Mesodermal cell (in vitro differentiated cells): Measurements from ENCODE around the gene AHCYL2.

Experiments used
- H3K27ac ChIP-seq: 2 replicates; pipeline ENCODE4 v1.7.0; 2013; ENCODE audit warnings: mild to moderate bottlenecking, low read depth, low read length, moderate library complexity; ENCODE audit not compliant: severe bottlenecking
- H3K36me3 ChIP-seq: 2 replicates; pipeline ENCODE4 v1.7.1; 2013; ENCODE audit warnings: mild to moderate bottlenecking, low read length, moderate library complexity; ENCODE audit not compliant: control insufficient read depth, insufficient read depth
- H3K4me1 ChIP-seq: one replicate; pipeline ENCODE4 v1.7.1; 2013; ENCODE audit warnings: mild to moderate bottlenecking, low read length; ENCODE audit not compliant: insufficient read depth, control insufficient read depth, poor library complexity, severe bottlenecking
- H3K4me3 ChIP-seq: 2 replicates; pipeline ENCODE4 v1.7.0; 2013; ENCODE audit warnings: low read length, control low read depth, mild to moderate bottlenecking; ENCODE audit not compliant: insufficient read depth, poor library complexity, severe bottlenecking; ENCODE audit errors: extremely low read depth
- H3K9me3 ChIP-seq: 2 replicates; pipeline ENCODE4 v1.7.1; 2013; ENCODE audit warnings: mild to moderate bottlenecking, low read length, moderate library complexity; ENCODE audit not compliant: control insufficient read depth
- WGBS, 2 experiments: methylation state at CpG; one replicate each; pipeline ENCODE4 v1.1.5; 2013; ENCODE audit warnings: missing lambda C conversion rate in 2 of 2; ENCODE audit not compliant: insufficient coverage in 2 of 2; 5-methylcytosine and 5-hydroxymethylcytosine counted together

AHCYL2 gene

GRCh38 chr7:129371487-129371886 is 146.7 kb downstream of the AHCYL2 start:
- H3K27ac ChIP-seq = no peak overlapping the region
- H3K36me3 ChIP-seq = no peaks in the 10 kb centered on the region
- H3K9me3 ChIP-seq = no peaks in the 10 kb centered on the region
- 93 to 100% methylated on average over 2 of the region's 3 CpGs for WGBS, 2 experiments
- H3K4me3 ChIP-seq = no peak overlapping the region
- peaks cover 13% of the 10 kb centered on the region for H3K4me1 ChIP-seq

- Histone ChIP-seq H3K4me1 (no peaks in the 10 kb centered on the region), H3K4me3 (no peak overlapping the region), H3K9me3 (no peaks in the 10 kb centered on the region), H3K27ac (no peak overlapping the region), H3K36me3 (no peaks in the 10 kb centered on the region)
- 83 to 100% methylated on average over 1 of the region's 3 CpGs for WGBS, 2 experiments
Measured at GRCh38 chr7:129373651-129374428, 149.0 kb downstream of the AHCYL2 start.

- Histone ChIP-seq H3K27ac (no peak overlapping the region), H3K36me3 (no peaks in the 10 kb centered on the region), H3K4me3 (no peak overlapping the region), H3K4me1 (no peaks in the 10 kb centered on the region), H3K9me3 (no peaks in the 10 kb centered on the region)
- WGBS, 2 experiments = 66 to 76% methylated on average over 2 of the region's 2 CpGs
Measured at GRCh38 chr7:129375141-129375938, 150.5 kb downstream of the AHCYL2 start.

GRCh38 chr7:129376076-129376777 is 151.4 kb downstream of the AHCYL2 start:
- Histone ChIP-seq H3K4me1 (no peaks in the 10 kb centered on the region), H3K4me3 (no peak overlapping the region), H3K27ac (no peak overlapping the region), H3K9me3 (no peaks in the 10 kb centered on the region), H3K36me3 (no peaks in the 10 kb centered on the region)
- 80 to 83% methylated on average over 1 of the region's 6 CpGs for WGBS, 2 experiments

GRCh38 chr7:129376778-129377700 is 152.2 kb downstream of the AHCYL2 start:
- 95 to 100% methylated on average over 3 to 4 of the region's 6 CpGs for WGBS, 2 experiments
- Histone ChIP-seq H3K4me1 (no peaks in the 10 kb centered on the region), H3K36me3 (no peaks in the 10 kb centered on the region), H3K9me3 (no peaks in the 10 kb centered on the region), H3K4me3 (no peak overlapping the region), H3K27ac (no peak overlapping the region)

GRCh38 chr7:129381710-129382484 is 157.1 kb downstream of the AHCYL2 start:
- H3K36me3 ChIP-seq = no peaks in the 10 kb centered on the region
- H3K9me3 ChIP-seq = no peaks in the 10 kb centered on the region
- peaks cover 5% of the 10 kb centered on the region for H3K4me1 ChIP-seq
- H3K27ac ChIP-seq = no peak overlapping the region
- no peak overlapping the region for H3K4me3 ChIP-seq
- 94 to 96% methylated on average over 6 to 7 of the region's 9 CpGs for WGBS, 2 experiments

GRCh38 chr7:129383542-129384132 is 158.8 kb downstream of the AHCYL2 start:
- Histone ChIP-seq H3K27ac (no peak overlapping the region), H3K36me3 (no peaks in the 10 kb centered on the region), H3K4me3 (no peak overlapping the region), H3K9me3 (no peaks in the 10 kb centered on the region), H3K4me1 (peaks cover 5% of the 10 kb centered on the region)
- WGBS, 2 experiments = 41 to 64% methylated on average over 2 to 3 of the region's 3 CpGs

- WGBS, 2 experiments = no CpG with 5 or more reads among the region's 1 CpG
Measured at GRCh38 chr7:129385116-129385515, 160.3 kb downstream of the AHCYL2 start.

GRCh38 chr7:129385598-129385997 is 160.8 kb downstream of the AHCYL2 start:
- Histone ChIP-seq H3K4me1 (peaks cover 5% of the 10 kb centered on the region), H3K9me3 (no peaks in the 10 kb centered on the region), H3K4me3 (no peak overlapping the region), H3K36me3 (peaks cover 4% of the 10 kb centered on the region), H3K27ac (no peak overlapping the region)
- 80% methylated on average over 1 of the region's 4 CpGs; no CpG with 5 or more reads in 1 of the 2 experiments for WGBS, 2 experiments

More at GRCh38 chr7:129385116-129385515, 160.3 kb downstream of the AHCYL2 start:
- H3K4me3 ChIP-seq = no peak overlapping the region
- H3K36me3 ChIP-seq = peaks cover 4% of the 10 kb centered on the region
- peaks cover 5% of the 10 kb centered on the region for H3K4me1 ChIP-seq
- no peaks in the 10 kb centered on the region for H3K9me3 ChIP-seq
- no peak overlapping the region for H3K27ac ChIP-seq
